ENCODE data around the gene OXA1L. TPM values are rescaled to one million over a fixed set of nuclear protein-coding genes. Genes with fewer than 3 reads are reported as not detected.

The OXA1L gene
- total RNA-seq, 1 experiment from 2014 or later: 242 TPM

- in situ Hi-C loops (cut with HindIII; ENCODE audit: low pct_unique_long_range_greater_than_20kb, low sequenced_read_pairs): no loop called here
- DNase-seq (ENCODE audit: low read depth, low spot score): no peak
These were observed 46.7 kb downstream of the OXA1L start for GRCh38 chr14:22813145-22813544.

DNA sequence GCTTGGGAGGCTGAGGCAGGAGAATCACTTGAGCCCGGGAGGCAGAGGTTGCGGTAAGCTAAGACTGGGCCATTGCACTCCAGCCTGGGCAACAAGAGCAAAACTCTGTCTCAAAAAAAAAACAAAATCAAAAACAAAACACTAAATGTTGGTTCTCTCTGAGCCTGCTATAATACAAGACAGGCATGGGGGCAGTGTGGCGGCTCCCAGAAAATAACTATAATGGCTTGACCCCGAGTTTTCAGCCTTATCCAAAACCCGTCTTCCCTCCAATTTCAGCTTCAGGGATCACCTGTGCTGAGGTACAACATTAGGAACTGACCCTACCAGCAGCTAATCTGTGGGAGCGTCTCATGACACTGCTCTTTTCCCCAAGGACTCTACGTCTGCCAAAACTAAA, 47.9 kb downstream of the OXA1L start:
- in situ Hi-C loops (cut with HindIII; ENCODE audit: low pct_unique_long_range_greater_than_20kb, low sequenced_read_pairs): no loop called here
- DNase-seq (ENCODE audit: low read depth, low spot score): no peak

- no peak for DNase-seq (ENCODE audit: low read depth, low spot score)
- in situ Hi-C loops (cut with HindIII; ENCODE audit: low pct_unique_long_range_greater_than_20kb, low sequenced_read_pairs): no loop called here
These were observed 48.6 kb downstream of the OXA1L start, which contains the start of gene SLC7A7 for GRCh38 chr14:22814941-22815713. Gene SLC7A7 (minus strand): TSS chr14:22815435. CDS start chr14:22813398, 2,037 bp downstream.

DNA sequence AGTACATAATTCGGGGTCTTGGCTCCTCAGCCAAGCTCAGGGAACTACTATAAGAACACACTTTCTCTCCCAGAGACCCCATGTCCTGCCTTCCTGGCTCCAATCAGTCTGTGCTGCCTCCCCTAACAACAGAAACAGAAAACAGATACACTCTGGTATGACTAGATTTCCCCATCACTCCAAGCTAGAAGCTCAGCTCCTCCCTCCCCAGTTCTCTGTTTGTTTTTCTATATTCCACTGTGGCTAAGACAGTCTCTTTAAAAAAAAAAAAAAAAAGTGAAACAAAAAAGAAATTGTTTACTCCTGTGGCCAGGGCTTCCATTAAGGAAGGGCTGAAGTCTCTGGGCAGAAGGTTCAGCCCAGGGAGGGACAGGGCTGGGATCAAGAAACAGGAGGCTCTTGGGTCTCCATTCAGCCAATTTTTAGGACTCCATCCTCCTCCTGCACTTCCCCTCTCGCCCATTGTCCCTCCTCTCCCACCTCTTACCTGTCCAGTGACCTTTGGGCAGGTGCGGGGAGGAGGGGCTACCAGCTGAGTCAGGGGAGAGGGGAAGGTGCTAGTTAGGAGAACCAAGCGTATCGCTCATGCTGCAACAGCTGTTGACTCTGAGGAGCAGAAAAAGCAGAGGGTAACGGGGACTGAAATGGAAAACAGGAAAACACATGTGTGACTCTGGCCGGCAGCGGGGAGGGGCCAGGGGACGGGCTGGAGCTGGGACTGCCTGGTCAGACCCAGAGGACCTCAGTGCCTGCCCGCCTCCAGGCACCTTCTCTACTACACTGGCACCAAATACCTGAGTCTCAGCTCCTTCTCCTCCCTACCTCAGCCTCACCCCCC, 52.9 kb downstream of the OXA1L start:
- DNase-seq (ENCODE audit: low read depth, low spot score): peak; percentile 39
- in situ Hi-C loops (cut with HindIII; ENCODE audit: low pct_unique_long_range_greater_than_20kb, low sequenced_read_pairs): no loop called here

- no peak for DNase-seq (ENCODE audit: low read depth, low spot score)
- in situ Hi-C loops (cut with HindIII; ENCODE audit: low pct_unique_long_range_greater_than_20kb, low sequenced_read_pairs): no loop called here
These were observed 54.2 kb downstream of the OXA1L start for GRCh38 chr14:22820731-22821130.

DNA sequence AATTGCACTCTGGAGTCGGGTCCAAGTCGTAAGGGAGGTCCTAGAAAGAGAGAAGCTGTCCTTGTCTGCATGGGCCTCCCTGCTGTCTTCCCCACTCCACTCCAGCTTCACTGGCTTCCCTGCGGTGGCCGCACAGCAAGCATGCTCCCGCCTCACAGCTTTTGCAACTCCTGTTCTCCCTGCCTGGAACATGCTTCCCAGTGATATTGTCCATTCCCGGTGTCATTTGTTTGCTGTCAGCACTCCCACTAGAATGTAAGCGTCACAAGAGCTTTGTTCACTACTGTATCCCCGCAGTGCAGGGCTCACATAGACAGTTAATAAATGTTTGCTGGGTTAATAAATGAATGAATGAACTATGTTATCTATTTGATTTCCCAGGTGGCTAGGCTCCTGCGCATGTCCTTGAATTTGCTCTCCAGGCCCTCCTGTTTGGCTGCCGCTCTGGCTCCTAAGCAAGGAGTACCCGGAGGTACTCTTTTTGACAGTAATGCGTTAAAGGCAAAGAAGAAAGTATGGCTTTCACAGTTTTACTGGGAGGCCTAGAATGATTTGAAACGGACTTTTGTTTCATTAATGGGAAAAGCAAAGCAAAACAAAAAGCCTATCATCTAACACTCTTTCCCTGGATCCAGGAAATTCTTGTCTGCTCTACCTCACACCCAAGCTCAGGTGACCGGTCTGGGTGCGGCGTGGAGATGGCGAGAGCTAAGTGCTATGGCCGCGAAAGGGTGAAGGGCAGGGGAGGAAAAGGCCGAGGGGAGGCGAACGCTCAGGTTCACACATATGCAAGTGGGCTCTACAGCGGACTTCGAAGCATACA, 54.9 kb downstream of the OXA1L start:
- no peak for DNase-seq (ENCODE audit: low read depth, low spot score)
- in situ Hi-C loops (cut with HindIII; ENCODE audit: low pct_unique_long_range_greater_than_20kb, low sequenced_read_pairs): no loop called here

DNA sequence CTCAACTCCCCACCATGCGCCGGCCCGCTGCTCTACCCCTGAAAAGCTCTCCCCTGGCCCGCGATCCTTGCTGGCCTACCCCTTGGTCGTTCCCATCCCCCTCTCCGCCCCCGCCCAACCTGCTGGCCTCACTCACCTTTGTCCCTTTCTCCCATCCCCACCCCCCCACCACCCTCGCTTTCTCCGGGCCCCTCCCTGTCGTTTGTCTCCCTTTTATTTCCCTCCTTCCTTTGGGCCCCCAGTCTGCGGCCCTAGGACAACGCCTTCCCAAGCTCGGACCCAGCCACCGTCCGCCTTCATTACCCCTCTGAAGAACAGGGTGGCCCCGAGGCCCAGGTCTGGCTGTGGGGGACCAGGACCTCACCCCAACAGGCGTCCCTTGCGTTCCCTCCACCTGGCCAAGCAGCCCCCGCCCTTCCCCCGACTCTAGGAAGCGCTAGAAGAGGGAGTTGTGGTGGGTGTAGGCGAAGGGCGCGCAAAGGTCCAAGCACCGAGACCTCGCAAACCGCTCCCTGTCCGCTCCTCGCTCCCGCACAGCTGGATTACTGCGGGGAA, 55.6 kb downstream of the OXA1L start:
- no peak for DNase-seq (ENCODE audit: low read depth, low spot score)
- in situ Hi-C loops (cut with HindIII; ENCODE audit: low pct_unique_long_range_greater_than_20kb, low sequenced_read_pairs): no loop called here

Small RNA genes within 50 kb of the gene (small RNA-seq; reads per million reads assigned to genes)
- 0 to 0.02 reads per million in 2 experiments for gene RF00588

Other genes with a start within 250 kb of the OXA1L start
- 479 and 529 TPM in 2 replicates for gene DAD1, start 177.5 kb upstream of the OXA1L start, total RNA-seq (2014; rRNA removed; shearing (Covaris generic))
- 7.7 and 9.1 TPM in 2 replicates for gene ABHD4, start 168.4 kb upstream of the OXA1L start, total RNA-seq (2014; rRNA removed; shearing (Covaris generic))
- gene OR6J1, start 122.3 kb upstream of the OXA1L start, total RNA-seq (2014; rRNA removed; shearing (Covaris generic)): not detected in 2 replicates
- 0.82 and 1.5 TPM in 2 replicates for gene SLC7A7, start 48.7 kb downstream of the OXA1L start, total RNA-seq (2014; rRNA removed; shearing (Covaris generic))
- gene MRPL52, start 63.2 kb downstream of the OXA1L start, total RNA-seq (2014; rRNA removed; shearing (Covaris generic)): 43.9 and 65.2 TPM in 2 replicates
- 138 and 143 TPM in 2 replicates for gene MMP14, start 69.9 kb downstream of the OXA1L start, total RNA-seq (2014; rRNA removed; shearing (Covaris generic))
- 31.6 and 31.9 TPM in 2 replicates for gene LRP10, start 105.1 kb downstream of the OXA1L start, total RNA-seq (2014; rRNA removed; shearing (Covaris generic))
- not detected in 2 replicates for gene REM2, start 116.5 kb downstream of the OXA1L start, total RNA-seq (2014; rRNA removed; shearing (Covaris generic))
- 62.7 and 63.2 TPM in 2 replicates for gene RBM23, start 152.5 kb downstream of the OXA1L start, total RNA-seq (2014; rRNA removed; shearing (Covaris generic))
- 62.8 and 66.6 TPM in 2 replicates for gene PRMT5, start 162.7 kb downstream of the OXA1L start, total RNA-seq (2014; rRNA removed; shearing (Covaris generic))
- 32.5 and 34.2 TPM in 2 replicates for gene HAUS4, start 190.4 kb downstream of the OXA1L start, total RNA-seq (2014; rRNA removed; shearing (Covaris generic))
- 8.5 and 9.5 TPM in 2 replicates for gene AJUBA, start 215.9 kb downstream of the OXA1L start, total RNA-seq (2014; rRNA removed; shearing (Covaris generic))
- gene C14orf93, start 243.5 kb downstream of the OXA1L start, total RNA-seq (2014; rRNA removed; shearing (Covaris generic)): 8.2 and 11.6 TPM in 2 replicates

Measured in SK-MEL-5 (cell line).